ENCODE results near the gene CMTM6.

The CMTM6 gene

DNA sequence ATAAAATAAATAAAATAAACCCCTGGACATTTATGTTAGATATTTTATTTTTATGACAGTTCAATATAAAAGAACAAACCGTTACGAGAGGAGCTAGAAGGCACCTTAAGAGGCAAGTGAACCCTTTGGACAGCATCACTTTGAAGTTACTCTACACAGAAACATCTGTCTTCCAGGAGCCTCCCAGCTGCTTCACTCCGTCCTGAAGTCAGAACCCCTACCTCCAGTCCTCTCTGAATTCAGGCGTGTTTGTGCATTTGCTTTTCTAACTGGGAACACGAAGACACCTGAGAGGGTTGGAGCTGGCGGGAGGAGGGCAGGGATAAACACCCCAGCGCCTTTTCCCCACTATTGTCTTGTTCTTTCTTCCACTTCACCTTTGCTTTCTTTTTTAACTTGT, 64.8 kb downstream of the CMTM6 start:
- no peak for TF ChIP-seq POLR2A (IDR thresholded peaks at IDR 0.05; ENCODE audit: low read depth, low read length)

GRCh38 chr3:32436816-32437189, 65.8 kb downstream of the CMTM6 start:
- FAIRE-seq (no peak), DNase-seq (ENCODE audit: insufficient read length, low spot score) (no peak)
- no peak for TF ChIP-seq POLR2A (IDR thresholded peaks at IDR 0.05; ENCODE audit: low read depth, low read length)

More for the DNA sequence above, 64.8 kb downstream of the CMTM6 start:
- no peak for DNase-seq (ENCODE audit: insufficient read length, low spot score)
- FAIRE-seq: no peak

DNA sequence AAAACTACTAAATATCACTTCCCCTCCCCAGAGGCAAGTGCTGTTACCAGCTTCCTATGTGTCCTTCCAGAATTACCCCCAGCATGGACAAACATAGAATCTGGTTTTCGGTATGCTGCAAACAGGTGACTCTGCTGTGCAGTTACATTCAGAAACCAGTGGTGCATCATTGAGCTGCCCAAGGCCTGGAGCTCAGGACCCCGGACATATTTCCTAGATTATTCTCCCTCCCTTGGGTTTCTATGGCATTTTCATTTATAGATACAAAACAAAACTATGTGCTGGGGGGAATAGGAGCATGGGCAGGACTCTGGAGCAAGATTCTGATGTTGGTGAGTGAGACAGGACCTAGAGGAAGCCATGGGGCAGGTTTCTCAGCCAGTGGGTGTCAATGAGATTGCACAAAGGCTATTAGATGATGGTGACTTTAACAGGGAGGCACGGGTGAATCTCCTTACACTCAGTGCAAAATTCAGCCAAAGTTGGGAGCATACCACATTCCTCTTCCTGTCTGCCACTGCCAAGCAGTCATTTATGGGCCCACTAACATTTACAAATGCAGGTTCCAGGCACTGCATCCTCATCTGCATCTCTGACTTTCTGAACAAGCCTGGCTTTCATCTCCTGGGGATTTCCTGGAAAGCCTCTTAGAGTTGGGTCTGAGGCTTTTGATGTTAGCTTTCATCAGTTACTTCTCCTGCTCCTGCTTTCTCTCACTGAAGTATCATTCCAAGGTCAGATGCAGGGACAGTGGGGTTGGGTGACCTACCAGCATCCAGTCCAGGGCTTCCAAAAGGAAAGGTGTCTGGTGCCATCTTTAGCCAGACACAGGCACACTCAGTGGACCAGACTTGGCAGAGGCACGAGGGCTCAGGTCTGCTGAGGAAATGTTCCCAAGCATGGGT, 66.5 kb downstream of the CMTM6 start:
- TF ChIP-seq POLR2A (IDR thresholded peaks at IDR 0.05; ENCODE audit: low read depth, low read length): no peak
- DNase-seq (ENCODE audit: insufficient read length, low spot score): no peak
- FAIRE-seq: no peak

DNA sequence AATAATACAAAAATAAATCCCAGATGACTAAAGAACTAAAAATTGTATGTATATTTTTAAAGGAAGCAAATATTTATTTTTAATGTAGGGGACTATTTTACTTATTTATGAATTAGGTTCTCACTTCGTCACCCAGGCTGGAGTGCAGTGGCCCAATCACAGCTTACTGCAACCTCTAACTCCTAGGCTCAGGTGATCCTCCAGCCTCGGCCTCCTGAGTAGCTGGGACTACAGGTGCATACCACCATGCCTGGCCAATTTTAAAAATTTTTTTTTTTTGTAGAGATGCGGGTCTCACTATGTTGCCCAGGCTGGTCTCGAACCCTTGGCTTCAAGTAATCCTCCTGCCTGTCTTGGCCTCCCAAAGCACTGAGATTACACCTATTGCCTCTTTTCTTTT, 68.4 kb downstream of the CMTM6 start:
- FAIRE-seq (no peak), DNase-seq (ENCODE audit: insufficient read length, low spot score) (no peak)
- no peak for TF ChIP-seq POLR2A (IDR thresholded peaks at IDR 0.05; ENCODE audit: low read depth, low read length)

DNA sequence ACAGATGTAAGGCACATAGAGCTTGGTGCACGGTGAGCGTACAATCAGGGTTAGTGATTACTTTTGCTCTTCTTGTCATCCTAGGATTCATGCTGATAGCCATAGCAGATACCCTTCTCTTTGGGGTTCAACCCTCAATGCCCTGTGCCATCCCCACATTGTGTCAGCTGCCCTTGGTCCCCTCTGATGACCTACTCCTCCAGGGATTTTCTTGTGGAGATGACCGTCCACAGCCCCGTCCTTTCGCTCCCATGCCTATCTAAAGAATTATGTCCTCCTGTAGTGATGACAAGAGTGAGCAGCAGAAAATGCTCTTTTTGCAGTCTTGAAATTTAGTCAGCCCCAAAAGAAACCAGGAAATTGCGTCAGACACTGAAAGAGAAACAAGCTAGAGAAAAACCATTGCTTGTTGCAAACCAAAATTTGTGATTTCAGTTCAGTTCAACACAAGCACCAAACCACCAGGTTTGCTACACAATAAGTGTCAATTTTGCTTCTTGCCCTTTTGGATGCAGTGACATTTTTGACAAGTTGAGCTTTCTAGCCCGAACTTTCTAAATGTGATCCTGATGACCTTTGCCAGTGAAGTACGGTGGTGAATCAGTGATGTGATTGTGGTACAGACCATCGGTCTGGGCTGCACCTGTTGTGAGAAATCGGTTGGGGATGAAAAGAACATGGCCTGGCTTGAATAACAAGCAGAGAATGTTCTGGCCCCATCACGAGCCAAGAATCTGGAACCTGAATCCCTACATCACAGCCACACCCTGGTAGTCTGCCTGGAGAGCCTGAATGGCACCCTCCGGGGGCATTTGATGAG, 69.7 kb downstream of the CMTM6 start:
- FAIRE-seq (no peak), DNase-seq (ENCODE audit: insufficient read length, low spot score) (no peak)
- no peak for TF ChIP-seq POLR2A (IDR thresholded peaks at IDR 0.05; ENCODE audit: low read depth, low read length)

DNA sequence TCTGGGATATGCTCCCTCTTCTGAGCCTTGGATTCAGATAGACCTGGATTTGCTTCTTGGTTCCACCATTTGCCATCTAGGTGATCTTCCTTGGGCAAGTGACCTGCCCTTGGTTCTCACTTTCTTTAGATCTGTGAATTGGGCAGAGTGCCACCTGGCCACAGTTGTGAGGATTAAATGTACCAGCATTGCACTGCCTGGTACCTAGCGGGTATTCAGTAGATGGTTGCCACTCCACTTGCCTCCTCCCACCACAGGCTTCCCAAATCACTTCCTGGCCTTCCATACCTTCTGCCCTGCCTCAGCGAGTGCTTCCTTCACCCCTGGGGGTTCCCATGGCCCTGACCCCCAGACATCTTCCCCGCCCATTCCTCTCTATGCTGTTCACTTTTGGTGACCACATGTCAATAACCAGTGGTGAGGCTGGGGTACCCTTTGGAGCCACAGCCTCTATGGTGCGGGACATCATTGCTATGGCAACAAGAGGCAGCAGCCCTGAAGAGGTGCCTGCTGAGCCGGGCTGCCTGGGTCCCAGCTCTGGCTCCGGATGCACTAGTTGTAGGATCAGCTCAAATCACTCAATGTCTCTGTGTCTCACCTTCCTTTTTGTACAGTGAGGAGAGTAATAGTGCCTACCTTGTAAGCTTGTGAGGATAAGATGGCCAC, 70.5 kb downstream of the CMTM6 start:
- FAIRE-seq (no peak), DNase-seq (ENCODE audit: insufficient read length, low spot score) (no peak)
- TF ChIP-seq POLR2A (IDR thresholded peaks at IDR 0.05; ENCODE audit: low read depth, low read length): no peak

DNA sequence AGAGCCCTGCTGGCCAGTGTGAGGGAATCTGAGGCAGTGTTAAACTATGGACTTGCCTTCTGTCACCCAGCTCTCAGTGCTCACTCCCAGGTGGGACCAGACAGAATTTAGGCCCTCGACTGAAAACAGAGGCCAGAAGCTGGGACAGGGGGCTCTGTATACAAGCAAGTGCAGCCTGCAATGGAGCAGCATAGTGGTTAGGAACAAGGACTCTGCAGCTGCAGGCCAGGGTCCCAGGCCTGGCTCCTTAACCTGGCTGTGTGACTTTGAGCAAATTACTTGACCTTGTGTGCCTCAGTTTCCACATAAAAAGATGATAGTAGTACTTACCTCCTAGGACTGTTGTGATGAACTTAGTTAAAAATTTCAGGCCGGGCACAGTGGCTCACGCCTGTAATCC, 71.2 kb downstream of the CMTM6 start:
- DNase-seq (ENCODE audit: insufficient read length, low spot score) (no peak), FAIRE-seq (no peak)
- no peak for TF ChIP-seq POLR2A (IDR thresholded peaks at IDR 0.05; ENCODE audit: low read depth, low read length)
